Testis (tissue), 2 donors: Measurements from ENCODE around the gene RASA4B.

Source experiments
- CTCF ChIP-seq, 3 experiments: fragments of 450-650 bp in 2 of 3; fragments of 200-600 bp in 1 of 3; sonication (generic) in 1 of 3; IDR thresholded peaks; one replicate each; pipeline ENCODE4 v1.5.1; 2016 to 2019; ENCODE audit warnings: antibody characterized with exemption in 3 of 3, mild to moderate bottlenecking in 2 of 3, moderate library complexity in 1 of 3
- POLR2A ChIP-seq: fragments of 450-650 bp; IDR thresholded peaks from one replicate; pipeline ENCODE4 v1.6.1; 2017; ENCODE audit warnings: antibody characterized with exemption, mild to moderate bottlenecking, moderate library complexity

- TF ChIP-seq CTCF (IDR thresholded peaks at IDR 0.05) (no peak), POLR2A (no peak)
Measured at GRCh38 chr7:102472126-102473041, 45.2 kb downstream of the RASA4B start.
